ENCODE results near the gene GMPR.

The GMPR gene

GRCh38 chr6:16274885-16275589 lies 36.6 kb downstream of the GMPR start:
- no peak for DNase-seq

GRCh38 chr6:16277101-16277981 lies 39.0 kb downstream of the GMPR start:
- no peak for DNase-seq

GRCh38 chr6:16278048-16278724 lies 39.8 kb downstream of the GMPR start:
- DNase-seq: no peak

GRCh38 chr6:16278750-16279149 lies 40.4 kb downstream of the GMPR start:
- DNase-seq: no peak

- DNase-seq: no peak
These were observed 40.9 kb downstream of the GMPR start for GRCh38 chr6:16279243-16279642.

GRCh38 chr6:16282370-16282769 lies 44.0 kb downstream of the GMPR start:
- no peak for DNase-seq

- no peak for DNase-seq
These were observed 46.1 kb downstream of the GMPR start for GRCh38 chr6:16284472-16284871.

GRCh38 chr6:16285467-16286150 lies 47.2 kb downstream of the GMPR start:
- DNase-seq: no peak

- no peak for DNase-seq
These were observed 47.8 kb downstream of the GMPR start for GRCh38 chr6:16286151-16286522.

- DNase-seq: no peak
These were observed 49.8 kb downstream of the GMPR start for GRCh38 chr6:16288163-16288562.

- no peak for DNase-seq
These were observed 53.4 kb downstream of the GMPR start for GRCh38 chr6:16291739-16292138.

GRCh38 chr6:16292432-16292831 lies 54.0 kb downstream of the GMPR start:
- DNase-seq: no peak

GRCh38 chr6:16292942-16293341 lies 54.6 kb downstream of the GMPR start:
- no peak for DNase-seq

- DNase-seq: no peak
These were observed 56.0 kb downstream of the GMPR start for GRCh38 chr6:16294371-16294770.

- no peak for DNase-seq
These were observed 56.7 kb downstream of the GMPR start for GRCh38 chr6:16295060-16295459.

GRCh38 chr6:16295471-16295870 lies 57.1 kb downstream of the GMPR start:
- no peak for DNase-seq

- no peak for DNase-seq
These were observed 57.8 kb downstream of the GMPR start for GRCh38 chr6:16296061-16296670.

GRCh38 chr6:16299861-16300260 lies 61.5 kb downstream of the GMPR start:
- DNase-seq: no peak

GRCh38 chr6:16301511-16301910 lies 63.1 kb downstream of the GMPR start:
- no peak for DNase-seq

- no peak for DNase-seq
These were observed 64.5 kb downstream of the GMPR start for GRCh38 chr6:16302721-16303552.

- no peak for DNase-seq
These were observed 66.9 kb downstream of the GMPR start for GRCh38 chr6:16305246-16305725.

GRCh38 chr6:16305788-16306187 lies 67.4 kb downstream of the GMPR start:
- no peak for DNase-seq
